Liver (tissue), 3 donors: ENCODE data around the gene CXorf65.

ENCODE experiments used
- EGR1 ChIP-seq, 2 donors: IDR thresholded peaks; 2 replicates each; pipeline ENCODE4 v1.6.1; 2016 to 2018; ENCODE audit warnings: antibody characterized with exemption in 2 of 2, low read depth in 2 of 2
- HNF4G ChIP-seq: IDR thresholded peaks from 2 replicates; pipeline ENCODE4 v1.6.1; 2016; ENCODE audit warnings: antibody characterized with exemption
- JUND ChIP-seq, 2 donors: IDR thresholded peaks; 2 replicates each; pipeline ENCODE4 v1.6.1; 2016; ENCODE audit warnings: antibody characterized with exemption in 2 of 2
- NR2F2 ChIP-seq: IDR thresholded peaks from 2 replicates; pipeline ENCODE4 v1.6.1; 2016; ENCODE audit warnings: antibody characterized with exemption
- RXRA ChIP-seq, 2 donors: IDR thresholded peaks; 2 replicates each; pipeline ENCODE4 v1.6.1; 2017 to 2018; ENCODE audit warnings: antibody characterized with exemption in 2 of 2, mild to moderate bottlenecking in 1 of 2
- SP1 ChIP-seq: IDR thresholded peaks from 2 replicates; pipeline ENCODE4 v1.6.1; 2018; ENCODE audit warnings: antibody characterized with exemption, mild to moderate bottlenecking
- TAF1 ChIP-seq: conservative IDR thresholded peaks from 2 replicates; pipeline ENCODE4 v1.6.1; 2016; ENCODE audit warnings: antibody characterized with exemption, mild to moderate bottlenecking
- ZBTB33 ChIP-seq: IDR thresholded peaks from 2 replicates; pipeline ENCODE4 v1.6.1; 2016; ENCODE audit warnings: antibody characterized with exemption
- TF ChIP-seq, protein P1 (sequence below): fragments of 150-350 bp; IDR thresholded peaks from 2 replicates; pipeline ENCODE4 v1.5.1; 2017; ENCODE audit warnings: improper control_type of control experiment, low read depth, low read length; ENCODE audit not compliant: missing input control
- TF ChIP-seq, protein P2 (sequence below): IDR thresholded peaks from 2 replicates; pipeline ENCODE4 v1.6.1; 2016; ENCODE audit warnings: antibody characterized with exemption
- donor health status: healthy.
- donor health status: healthy.

- TF ChIP-seq, protein P1, sequence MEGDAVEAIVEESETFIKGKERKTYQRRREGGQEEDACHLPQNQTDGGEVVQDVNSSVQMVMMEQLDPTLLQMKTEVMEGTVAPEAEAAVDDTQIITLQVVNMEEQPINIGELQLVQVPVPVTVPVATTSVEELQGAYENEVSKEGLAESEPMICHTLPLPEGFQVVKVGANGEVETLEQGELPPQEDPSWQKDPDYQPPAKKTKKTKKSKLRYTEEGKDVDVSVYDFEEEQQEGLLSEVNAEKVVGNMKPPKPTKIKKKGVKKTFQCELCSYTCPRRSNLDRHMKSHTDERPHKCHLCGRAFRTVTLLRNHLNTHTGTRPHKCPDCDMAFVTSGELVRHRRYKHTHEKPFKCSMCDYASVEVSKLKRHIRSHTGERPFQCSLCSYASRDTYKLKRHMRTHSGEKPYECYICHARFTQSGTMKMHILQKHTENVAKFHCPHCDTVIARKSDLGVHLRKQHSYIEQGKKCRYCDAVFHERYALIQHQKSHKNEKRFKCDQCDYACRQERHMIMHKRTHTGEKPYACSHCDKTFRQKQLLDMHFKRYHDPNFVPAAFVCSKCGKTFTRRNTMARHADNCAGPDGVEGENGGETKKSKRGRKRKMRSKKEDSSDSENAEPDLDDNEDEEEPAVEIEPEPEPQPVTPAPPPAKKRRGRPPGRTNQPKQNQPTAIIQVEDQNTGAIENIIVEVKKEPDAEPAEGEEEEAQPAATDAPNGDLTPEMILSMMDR = no peak
- no peak for TF ChIP-seq HNF4G
- TF ChIP-seq RXRA (IDR thresholded peaks at IDR 0.05) = no peak
- TF ChIP-seq, protein P2, sequence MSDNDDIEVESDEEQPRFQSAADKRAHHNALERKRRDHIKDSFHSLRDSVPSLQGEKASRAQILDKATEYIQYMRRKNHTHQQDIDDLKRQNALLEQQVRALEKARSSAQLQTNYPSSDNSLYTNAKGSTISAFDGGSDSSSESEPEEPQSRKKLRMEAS = no peak
- TF ChIP-seq TAF1 = no peak
- no peak for TF ChIP-seq SP1
- TF ChIP-seq EGR1 (IDR thresholded peaks at IDR 0.05; ENCODE audit: low read depth in 2 of 2) = no peak
- no peak for TF ChIP-seq JUND (IDR thresholded peaks at IDR 0.05)
- TF ChIP-seq NR2F2 = no peak
- no peak for TF ChIP-seq ZBTB33
These were observed 47.7 kb upstream of the CXorf65 start for GRCh38 chrX:71154196-71154595.
